Measurements from ENCODE around the gene KBTBD8.

KBTBD8 gene

DNA sequence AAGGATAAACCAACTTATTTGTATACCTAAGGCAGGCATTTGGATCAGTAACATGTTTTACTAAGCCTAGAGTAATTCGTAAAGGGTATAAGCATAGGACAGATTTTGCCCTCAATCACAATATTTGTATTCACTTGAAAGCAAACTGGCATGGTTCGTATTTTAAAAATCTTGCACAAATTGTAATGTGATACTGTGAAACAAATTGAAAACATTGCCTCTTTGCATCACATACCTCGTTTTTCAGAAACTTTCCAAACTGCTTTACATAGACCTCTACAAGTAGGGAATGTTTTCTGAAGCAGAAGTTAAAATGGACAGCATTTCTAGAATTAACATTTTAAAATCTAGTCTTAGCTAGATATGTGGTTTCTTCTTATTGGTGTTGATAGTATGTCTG lies 11.6 kb downstream of the KBTBD8 start:
- no peak for TF ChIP-seq CTCF (conservative IDR thresholded peaks at IDR 0.05; ENCODE audit: low read depth, low read length)
- H3K36me3 ChIP-seq (ENCODE audit: insufficient read depth) = no peaks in the 10 kb centered on the region

GRCh38 chr3:67011414-67012131 lies 13.5 kb downstream of the KBTBD8 start:
- H3K4me1 ChIP-seq (ENCODE audit: low read depth, poor library complexity, severe bottlenecking) = no peaks in the 10 kb centered on the region
- H3K36me3 ChIP-seq (ENCODE audit: insufficient read depth) = no peaks in the 10 kb centered on the region
- no peaks in the 10 kb centered on the region for H4K20me1 ChIP-seq (ENCODE audit: insufficient read depth)
- no peak for TF ChIP-seq CTCF (conservative IDR thresholded peaks at IDR 0.05; ENCODE audit: low read depth, low read length)
- H3K27ac ChIP-seq = no peak overlapping the region
- H3K4me3 ChIP-seq (IDR thresholded peaks at IDR 0.05; ENCODE audit: insufficient read depth, low read depth, low read length) = no peak overlapping the region
- H2AFZ ChIP-seq (ENCODE audit: low read depth) = no peak overlapping the region
- H3K4me2 ChIP-seq = no peak overlapping the region
- H3K79me2 ChIP-seq (ENCODE audit: insufficient read depth, low read depth) = no peaks in the 10 kb centered on the region
- H3K9ac ChIP-seq = no peak overlapping the region
- no peaks in the 10 kb centered on the region for H3K27me3 ChIP-seq (ENCODE audit: insufficient read depth, low read depth)

More for the DNA sequence above, 11.6 kb downstream of the KBTBD8 start:
- no peak overlapping the region for H3K27ac ChIP-seq
- no peak overlapping the region for H3K4me3 ChIP-seq (IDR thresholded peaks at IDR 0.05; ENCODE audit: insufficient read depth, low read depth, low read length)
- H3K4me2 ChIP-seq = no peak overlapping the region
- no peaks in the 10 kb centered on the region for H4K20me1 ChIP-seq (ENCODE audit: insufficient read depth)
- H3K9ac ChIP-seq = no peak overlapping the region
- no peaks in the 10 kb centered on the region for H3K4me1 ChIP-seq (ENCODE audit: low read depth, poor library complexity, severe bottlenecking)
- H3K79me2 ChIP-seq (ENCODE audit: insufficient read depth, low read depth) = no peaks in the 10 kb centered on the region
- H2AFZ ChIP-seq (ENCODE audit: low read depth) = no peak overlapping the region
- H3K27me3 ChIP-seq (ENCODE audit: insufficient read depth, low read depth) = no peaks in the 10 kb centered on the region

GRCh38 chr3:67012564-67012963 lies 14.5 kb downstream of the KBTBD8 start:
- no peak for TF ChIP-seq CTCF (conservative IDR thresholded peaks at IDR 0.05; ENCODE audit: low read depth, low read length)
- H3K79me2 ChIP-seq (ENCODE audit: insufficient read depth, low read depth) = no peaks in the 10 kb centered on the region
- H3K27ac ChIP-seq = no peak overlapping the region
- no peak overlapping the region for H3K9ac ChIP-seq
- no peak overlapping the region for H3K4me3 ChIP-seq (IDR thresholded peaks at IDR 0.05; ENCODE audit: insufficient read depth, low read depth, low read length)
- H4K20me1 ChIP-seq (ENCODE audit: insufficient read depth) = no peaks in the 10 kb centered on the region
- no peaks in the 10 kb centered on the region for H3K36me3 ChIP-seq (ENCODE audit: insufficient read depth)
- no peaks in the 10 kb centered on the region for H3K27me3 ChIP-seq (ENCODE audit: insufficient read depth, low read depth)
- H2AFZ ChIP-seq (ENCODE audit: low read depth) = no peak overlapping the region
- H3K4me2 ChIP-seq = no peak overlapping the region
- H3K4me1 ChIP-seq (ENCODE audit: low read depth, poor library complexity, severe bottlenecking) = no peaks in the 10 kb centered on the region

GRCh38 chr3:67015702-67016484 lies 17.8 kb downstream of the KBTBD8 start:
- Histone ChIP-seq H3K36me3 (ENCODE audit: insufficient read depth) (no peaks in the 10 kb centered on the region), H3K4me2 (no peak overlapping the region), H3K4me3 (IDR thresholded peaks at IDR 0.05; ENCODE audit: insufficient read depth, low read depth, low read length) (no peak overlapping the region), H2AFZ (ENCODE audit: low read depth) (no peak overlapping the region), H3K79me2 (ENCODE audit: insufficient read depth, low read depth) (no peaks in the 10 kb centered on the region), H3K9ac (no peak overlapping the region), H3K4me1 (ENCODE audit: low read depth, poor library complexity, severe bottlenecking) (no peaks in the 10 kb centered on the region), H3K27ac (no peak overlapping the region), H4K20me1 (ENCODE audit: insufficient read depth) (no peaks in the 10 kb centered on the region), H3K27me3 (ENCODE audit: insufficient read depth, low read depth) (no peaks in the 10 kb centered on the region)
- no peak for TF ChIP-seq CTCF (conservative IDR thresholded peaks at IDR 0.05; ENCODE audit: low read depth, low read length)
